H7 (cell line): ENCODE measurements around the gene ABLIM1. TPM values are rescaled to one million over a fixed set of nuclear protein-coding genes. Genes with fewer than 3 reads are reported as not detected.

ENCODE experiments used
- DNase-seq: peaks from one replicate; pipeline ENCODE4 v3.0.0; 2012
- H3K27me3 ChIP-seq: 2 replicates; pipeline ENCODE4 v1.6.0; 2011; ENCODE audit warnings: mild to moderate bottlenecking, low read length; ENCODE audit not compliant: control insufficient read depth, insufficient read depth
- H3K36me3 ChIP-seq: replicated peaks from 2 replicates; pipeline ENCODE4 v1.5.1; 2011; ENCODE audit warnings: low read length; ENCODE audit not compliant: control insufficient read depth, insufficient read depth
- H3K4me3 ChIP-seq: 2 replicates; pipeline ENCODE4 v1.5.1; 2011; ENCODE audit warnings: low read depth, mild to moderate bottlenecking, control low read depth, low read length, moderate library complexity; ENCODE audit not compliant: insufficient read depth
- total RNA-seq: library from RNA; depleted of rRNA; stranded (reverse); fragments of >200 nt; shearing (Covaris generic); gene quantifications from 2 replicates; pipeline ENCODE4 v1.2.3, GENCODE V29; 2014

ABLIM1 gene
- total RNA-seq, 1 experiment from 2014 or later: 29.5 TPM

GRCh38 chr10:114551636-114551972, 106.5 kb downstream of the ABLIM1 start:
- no peak overlapping the region for H3K4me3 ChIP-seq
- H3K27me3 ChIP-seq: no peaks in the 10 kb centered on the region
- no peaks in the 10 kb centered on the region for H3K36me3 ChIP-seq
- no peak for DNase-seq

GRCh38 chr10:114550756-114551635, 107.1 kb downstream of the ABLIM1 start:
- Histone ChIP-seq H3K4me3 (no peak overlapping the region), H3K27me3 (no peaks in the 10 kb centered on the region), H3K36me3 (no peaks in the 10 kb centered on the region)
- DNase-seq: no peak

- Histone ChIP-seq H3K27me3 (no peaks in the 10 kb centered on the region), H3K36me3 (no peaks in the 10 kb centered on the region), H3K4me3 (no peak overlapping the region)
- peak; percentile 64 for DNase-seq
Measured at GRCh38 chr10:114548662-114549061, 109.4 kb downstream of the ABLIM1 start.

- no peak for DNase-seq
Measured at GRCh38 chr10:114547514-114547913, 110.6 kb downstream of the ABLIM1 start.

GRCh38 chr10:114547056-114547455, 111.0 kb downstream of the ABLIM1 start:
- DNase-seq: no peak
- Histone ChIP-seq H3K36me3 (no peaks in the 10 kb centered on the region), H3K27me3 (no peaks in the 10 kb centered on the region), H3K4me3 (no peak overlapping the region)

More at GRCh38 chr10:114547514-114547913, 110.6 kb downstream of the ABLIM1 start:
- Histone ChIP-seq H3K4me3 (no peak overlapping the region), H3K27me3 (no peaks in the 10 kb centered on the region), H3K36me3 (no peaks in the 10 kb centered on the region)

- Histone ChIP-seq H3K27me3 (peaks cover 2% of the 10 kb centered on the region; the same call in 1 of the 2 replicates), H3K36me3 (no peaks in the 10 kb centered on the region), H3K4me3 (no peak overlapping the region)
- DNase-seq: no peak
Measured at GRCh38 chr10:114545819-114546218, 112.3 kb downstream of the ABLIM1 start.

- no peak overlapping the region for H3K4me3 ChIP-seq
- H3K27me3 ChIP-seq: peaks cover 4% of the 10 kb centered on the region; the same call in 1 of the 2 replicates
- no peak for DNase-seq
- no peaks in the 10 kb centered on the region for H3K36me3 ChIP-seq
Measured at GRCh38 chr10:114545071-114545470, 113.0 kb downstream of the ABLIM1 start.

GRCh38 chr10:114544045-114544659, 113.9 kb downstream of the ABLIM1 start:
- DNase-seq: no peak
- H3K27me3 ChIP-seq: peaks cover 4% of the 10 kb centered on the region; the same call in 1 of the 2 replicates
- no peak overlapping the region for H3K4me3 ChIP-seq
- no peaks in the 10 kb centered on the region for H3K36me3 ChIP-seq

- Histone ChIP-seq H3K27me3 (peaks cover 4% of the 10 kb centered on the region; the same call in 1 of the 2 replicates), H3K4me3 (no peak overlapping the region), H3K36me3 (no peaks in the 10 kb centered on the region)
- DNase-seq: no peak
Measured at GRCh38 chr10:114543456-114543855, 114.6 kb downstream of the ABLIM1 start.

GRCh38 chr10:114542373-114542772, 115.7 kb downstream of the ABLIM1 start:
- Histone ChIP-seq H3K4me3 (no peak overlapping the region), H3K27me3 (peaks cover 4% of the 10 kb centered on the region; the same call in 1 of the 2 replicates), H3K36me3 (no peaks in the 10 kb centered on the region)
- no peak for DNase-seq

GRCh38 chr10:114541797-114542160, 116.3 kb downstream of the ABLIM1 start:
- H3K36me3 ChIP-seq: no peaks in the 10 kb centered on the region
- no peak overlapping the region for H3K4me3 ChIP-seq
- DNase-seq: no peak
- peaks cover 4% of the 10 kb centered on the region; the same call in 1 of the 2 replicates for H3K27me3 ChIP-seq

GRCh38 chr10:114541081-114541796, 116.8 kb downstream of the ABLIM1 start:
- Histone ChIP-seq H3K36me3 (no peaks in the 10 kb centered on the region), H3K4me3 (no peak overlapping the region), H3K27me3 (peaks cover 4% of the 10 kb centered on the region; the same call in 1 of the 2 replicates)
- no peak for DNase-seq

- Histone ChIP-seq H3K4me3 (no peak overlapping the region), H3K27me3 (peaks cover 4% of the 10 kb centered on the region; the same call in 1 of the 2 replicates), H3K36me3 (no peaks in the 10 kb centered on the region)
- DNase-seq: no peak
Measured at GRCh38 chr10:114540236-114540635, 117.8 kb downstream of the ABLIM1 start.

GRCh38 chr10:114539623-114540022, 118.5 kb downstream of the ABLIM1 start:
- H3K36me3 ChIP-seq: no peaks in the 10 kb centered on the region
- no peak for DNase-seq
- H3K4me3 ChIP-seq: no peak overlapping the region
- peaks cover 4% of the 10 kb centered on the region; the same call in 1 of the 2 replicates for H3K27me3 ChIP-seq
